ENCODE data around the gene NES.

DNA sequence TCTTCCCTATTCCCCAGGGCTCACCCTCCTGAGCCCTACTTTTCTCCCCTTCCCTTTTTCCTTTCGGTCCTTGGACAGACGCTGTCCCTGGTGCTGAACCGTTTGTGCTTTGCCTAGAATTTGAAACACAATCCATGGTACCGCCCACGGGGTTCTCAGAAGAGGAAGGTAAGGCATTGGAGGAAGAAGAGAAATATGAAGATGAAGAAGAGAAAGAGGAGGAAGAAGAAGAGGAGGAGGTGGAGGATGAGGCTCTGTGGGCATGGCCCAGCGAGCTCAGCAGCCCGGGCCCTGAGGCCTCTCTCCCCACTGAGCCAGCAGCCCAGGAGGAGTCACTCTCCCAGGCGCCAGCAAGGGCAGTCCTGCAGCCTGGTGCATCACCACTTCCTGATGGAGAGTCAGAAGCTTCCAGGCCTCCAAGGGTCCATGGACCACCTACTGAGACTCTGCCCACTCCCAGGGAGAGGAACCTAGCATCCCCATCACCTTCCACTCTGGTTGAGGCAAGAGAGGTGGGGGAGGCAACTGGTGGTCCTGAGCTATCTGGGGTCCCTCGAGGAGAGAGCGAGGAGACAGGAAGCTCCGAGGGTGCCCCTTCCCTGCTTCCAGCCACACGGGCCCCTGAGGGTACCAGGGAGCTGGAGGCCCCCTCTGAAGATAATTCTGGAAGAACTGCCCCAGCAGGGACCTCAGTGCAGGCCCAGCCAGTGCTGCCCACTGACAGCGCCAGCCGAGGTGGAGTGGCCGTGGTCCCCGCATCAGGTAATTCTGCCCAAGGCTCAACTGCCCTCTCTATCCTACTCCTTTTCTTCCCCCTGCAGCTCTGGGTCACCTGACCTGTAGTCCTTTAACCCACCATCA, 24.8 kb downstream of the NES start:
- TF ChIP-seq RAD21 (conservative IDR thresholded peaks at IDR 0.05 in 1 of 2, IDR thresholded peaks at IDR 0.05 in 1 of 2): no peak
- no peak for TF ChIP-seq POLR2A (IDR thresholded peaks at IDR 0.05; ENCODE audit: low read length)
- TF ChIP-seq, protein P1, sequence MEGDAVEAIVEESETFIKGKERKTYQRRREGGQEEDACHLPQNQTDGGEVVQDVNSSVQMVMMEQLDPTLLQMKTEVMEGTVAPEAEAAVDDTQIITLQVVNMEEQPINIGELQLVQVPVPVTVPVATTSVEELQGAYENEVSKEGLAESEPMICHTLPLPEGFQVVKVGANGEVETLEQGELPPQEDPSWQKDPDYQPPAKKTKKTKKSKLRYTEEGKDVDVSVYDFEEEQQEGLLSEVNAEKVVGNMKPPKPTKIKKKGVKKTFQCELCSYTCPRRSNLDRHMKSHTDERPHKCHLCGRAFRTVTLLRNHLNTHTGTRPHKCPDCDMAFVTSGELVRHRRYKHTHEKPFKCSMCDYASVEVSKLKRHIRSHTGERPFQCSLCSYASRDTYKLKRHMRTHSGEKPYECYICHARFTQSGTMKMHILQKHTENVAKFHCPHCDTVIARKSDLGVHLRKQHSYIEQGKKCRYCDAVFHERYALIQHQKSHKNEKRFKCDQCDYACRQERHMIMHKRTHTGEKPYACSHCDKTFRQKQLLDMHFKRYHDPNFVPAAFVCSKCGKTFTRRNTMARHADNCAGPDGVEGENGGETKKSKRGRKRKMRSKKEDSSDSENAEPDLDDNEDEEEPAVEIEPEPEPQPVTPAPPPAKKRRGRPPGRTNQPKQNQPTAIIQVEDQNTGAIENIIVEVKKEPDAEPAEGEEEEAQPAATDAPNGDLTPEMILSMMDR (IDR thresholded peaks at IDR 0.05): no peak
- no peak for TF ChIP-seq ATOH8 (CRISPR knock-in tag; IDR thresholded peaks at IDR 0.05; ENCODE audit: low read depth)

All from A549 (cell line).